NCI-H748 treated with DMSO at 0.1 percent for 48 hours (cell line): ENCODE measurements around the gene TTLL3.
"Not testable (repeated sequence)": the region's sequence is repeated elsewhere in the genome, so short reads cannot be mapped to it uniquely, and the experiment has no call there.

ENCODE experiments used
- DNase-seq: peaks from one replicate; lab custom pipeline; 2025; lab: John Stamatoyannopoulos, UW

The TTLL3 gene, protein sequence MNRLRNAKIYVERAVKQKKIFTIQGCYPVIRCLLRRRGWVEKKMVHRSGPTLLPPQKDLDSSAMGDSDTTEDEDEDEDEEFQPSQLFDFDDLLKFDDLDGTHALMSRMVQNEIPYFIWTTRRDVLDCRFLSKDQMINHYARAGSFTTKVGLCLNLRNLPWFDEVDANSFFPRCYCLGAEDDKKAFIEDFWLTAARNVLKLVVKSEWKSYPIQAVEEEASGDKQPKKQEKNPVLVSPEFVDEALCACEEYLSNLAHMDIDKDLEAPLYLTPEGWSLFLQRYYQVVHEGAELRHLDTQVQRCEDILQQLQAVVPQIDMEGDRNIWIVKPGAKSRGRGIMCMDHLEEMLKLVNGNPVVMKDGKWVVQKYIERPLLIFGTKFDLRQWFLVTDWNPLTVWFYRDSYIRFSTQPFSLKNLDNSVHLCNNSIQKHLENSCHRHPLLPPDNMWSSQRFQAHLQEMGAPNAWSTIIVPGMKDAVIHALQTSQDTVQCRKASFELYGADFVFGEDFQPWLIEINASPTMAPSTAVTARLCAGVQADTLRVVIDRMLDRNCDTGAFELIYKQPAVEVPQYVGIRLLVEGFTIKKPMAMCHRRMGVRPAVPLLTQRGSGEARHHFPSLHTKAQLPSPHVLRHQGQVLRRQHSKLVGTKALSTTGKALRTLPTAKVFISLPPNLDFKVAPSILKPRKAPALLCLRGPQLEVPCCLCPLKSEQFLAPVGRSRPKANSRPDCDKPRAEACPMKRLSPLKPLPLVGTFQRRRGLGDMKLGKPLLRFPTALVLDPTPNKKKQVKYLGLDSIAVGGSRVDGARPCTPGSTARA

DNA sequence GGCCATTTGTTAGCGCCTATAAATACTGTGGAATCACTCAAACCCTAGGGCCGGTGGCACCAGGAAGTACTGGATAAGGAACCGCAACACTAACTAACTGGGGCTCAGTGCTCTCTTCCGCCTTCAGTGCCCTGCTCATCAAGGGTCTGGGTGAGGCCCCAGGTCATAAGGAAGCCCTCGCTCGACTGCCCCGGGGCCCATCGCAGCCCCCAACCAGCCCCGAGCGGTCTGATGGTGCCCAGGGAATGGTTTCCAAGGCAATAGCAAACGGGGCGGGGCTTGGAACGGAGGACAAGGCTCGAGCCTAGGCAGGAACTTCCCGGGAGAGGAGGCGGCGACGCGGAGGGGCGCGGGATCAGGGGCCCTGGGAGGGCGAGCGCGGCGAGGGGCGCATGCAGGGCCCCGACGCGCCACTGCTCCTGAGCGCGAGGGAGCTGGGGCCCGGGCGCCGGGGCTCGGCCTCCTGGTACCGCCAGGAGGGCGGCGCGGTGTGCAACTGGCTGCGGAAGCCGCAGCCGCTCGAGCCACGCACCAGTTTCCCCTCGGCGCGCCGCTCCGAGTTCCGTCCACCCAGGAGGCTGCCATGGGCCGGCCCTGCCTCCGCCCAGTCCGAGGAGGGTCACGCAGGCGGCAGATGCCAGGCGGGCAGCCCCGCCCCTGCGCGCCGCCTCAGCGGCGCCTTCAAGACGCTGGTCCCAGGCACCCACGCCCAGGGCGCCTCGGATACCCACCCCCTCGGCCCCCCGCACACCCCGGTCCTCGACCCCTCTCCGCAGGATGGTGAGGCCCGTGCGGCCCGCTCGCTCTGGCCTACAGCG, at the start of gene TTLL3:
Gene TTLL3, plus strand, starts transcription at position 648 of the 818 bp plus-strand sequence. CDS start 400 bp downstream, outside the sequence.
- peak; percentile 7 for DNase-seq

DNA sequence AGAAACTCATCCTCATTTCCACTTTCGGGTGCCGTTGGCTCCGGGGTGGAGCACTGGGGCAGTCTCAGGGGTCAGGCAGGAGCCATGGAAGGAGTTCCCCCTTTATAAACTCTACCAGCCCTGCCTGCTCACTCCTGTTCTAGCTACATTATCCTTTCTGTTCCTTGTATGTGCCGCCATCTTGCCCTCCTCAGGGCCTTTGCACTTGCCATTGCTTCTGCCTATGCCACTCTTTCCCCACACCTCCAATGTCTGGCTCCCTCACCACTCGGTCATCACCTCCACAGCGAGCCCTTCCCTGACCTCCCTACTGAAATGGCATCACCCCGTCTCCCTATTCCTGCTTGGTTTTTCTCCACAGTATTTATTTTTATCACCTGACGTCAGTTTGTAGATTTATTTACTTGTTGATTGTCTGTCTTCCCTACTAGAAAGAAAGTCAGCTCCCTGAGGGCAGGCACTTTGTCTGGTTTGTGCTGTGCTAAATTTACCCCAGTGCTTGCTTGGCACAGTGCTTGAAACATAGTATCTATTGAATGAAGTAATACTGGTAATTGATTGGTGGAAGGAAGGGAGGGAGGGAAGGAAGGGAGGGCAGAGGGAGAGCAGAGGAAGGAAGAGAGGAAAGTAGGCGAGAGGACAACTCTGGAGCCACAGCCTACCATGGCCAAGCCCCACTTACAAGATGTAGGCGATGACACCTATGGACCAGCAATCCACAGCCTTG, 49.1 kb upstream of the TTLL3 start:
- DNase-seq, result no peak

DNA sequence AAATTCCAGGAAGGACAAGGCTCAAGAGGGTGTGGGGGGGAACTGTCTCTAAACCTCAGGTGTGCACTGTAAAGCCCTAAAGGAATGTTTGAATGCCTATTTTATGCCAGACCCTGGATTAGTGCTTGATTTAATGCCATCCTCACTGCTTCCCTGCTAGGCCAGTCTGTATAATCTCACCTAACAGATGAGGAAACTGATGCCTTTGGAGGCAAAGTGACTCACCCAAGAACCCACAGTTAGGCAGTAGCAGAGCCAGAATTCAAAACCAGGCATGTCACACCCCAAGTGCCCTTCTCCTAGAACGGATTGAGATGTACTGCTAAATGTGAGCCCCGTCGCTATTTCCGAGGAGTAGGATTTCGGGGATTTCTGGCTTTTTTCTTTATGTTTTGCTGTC, 48.1 kb upstream of the TTLL3 start:
- no peak for DNase-seq

DNA sequence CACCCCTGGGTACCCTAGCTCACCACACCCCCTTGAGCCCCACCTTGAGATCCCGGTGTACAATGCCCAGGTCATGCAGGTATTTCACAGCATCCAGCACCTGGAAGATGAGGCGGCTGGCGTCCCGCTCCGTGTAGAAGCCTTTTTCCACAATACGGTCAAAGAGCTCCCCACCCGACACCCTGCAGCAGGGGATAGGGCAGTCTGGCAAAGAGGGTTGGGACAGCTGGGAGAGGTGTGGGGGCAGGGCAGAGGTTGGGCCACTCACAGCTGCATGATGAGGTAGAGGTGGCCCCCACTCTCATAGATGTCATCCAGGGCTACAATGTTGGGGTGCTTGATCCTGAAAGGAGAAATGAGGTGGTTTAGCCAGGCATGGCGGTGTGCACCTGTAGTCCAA, 47.2 kb upstream of the TTLL3 start:
- DNase-seq, result no peak

DNA sequence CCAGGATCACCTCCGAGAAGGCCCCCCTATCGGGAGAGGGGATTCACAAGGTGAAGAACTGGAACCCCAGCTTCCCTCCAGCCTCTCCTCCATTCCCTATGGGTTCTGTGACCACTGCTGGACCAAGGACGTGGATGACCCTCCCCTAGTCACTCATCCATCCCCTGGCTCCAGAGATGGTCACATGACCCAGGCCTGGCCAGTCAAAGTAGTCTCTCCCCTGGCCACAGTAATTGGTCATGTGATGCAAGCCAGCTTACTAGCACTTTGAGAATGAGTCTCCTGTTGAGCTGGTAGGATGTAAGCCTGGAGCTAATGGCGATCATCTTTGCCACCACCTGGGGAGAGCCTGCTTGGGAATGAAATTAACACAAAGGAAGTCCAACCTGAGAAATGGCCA, 44.2 kb upstream of the TTLL3 start:
- DNase-seq, result no peak

DNA sequence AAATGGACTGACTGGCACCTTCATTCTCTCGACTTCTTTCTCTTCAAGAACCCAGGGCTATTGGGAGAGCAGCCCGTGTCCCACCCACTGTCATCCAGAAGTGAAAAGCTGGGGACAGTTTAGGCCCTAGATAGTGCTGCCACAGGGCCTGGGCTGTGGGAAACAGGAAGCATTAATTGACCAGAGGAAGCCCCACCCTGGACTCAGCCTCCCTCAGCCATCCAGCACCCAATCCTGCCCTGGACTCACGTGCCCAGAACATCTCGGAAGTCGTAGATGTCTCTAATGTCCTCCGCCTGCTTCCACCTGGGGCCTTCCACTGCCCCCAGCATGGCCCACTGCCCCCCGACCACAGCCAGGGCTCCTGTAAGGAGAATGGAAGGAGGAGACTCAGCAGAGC, 42.6 kb upstream of the TTLL3 start:
- no peak for DNase-seq

DNA sequence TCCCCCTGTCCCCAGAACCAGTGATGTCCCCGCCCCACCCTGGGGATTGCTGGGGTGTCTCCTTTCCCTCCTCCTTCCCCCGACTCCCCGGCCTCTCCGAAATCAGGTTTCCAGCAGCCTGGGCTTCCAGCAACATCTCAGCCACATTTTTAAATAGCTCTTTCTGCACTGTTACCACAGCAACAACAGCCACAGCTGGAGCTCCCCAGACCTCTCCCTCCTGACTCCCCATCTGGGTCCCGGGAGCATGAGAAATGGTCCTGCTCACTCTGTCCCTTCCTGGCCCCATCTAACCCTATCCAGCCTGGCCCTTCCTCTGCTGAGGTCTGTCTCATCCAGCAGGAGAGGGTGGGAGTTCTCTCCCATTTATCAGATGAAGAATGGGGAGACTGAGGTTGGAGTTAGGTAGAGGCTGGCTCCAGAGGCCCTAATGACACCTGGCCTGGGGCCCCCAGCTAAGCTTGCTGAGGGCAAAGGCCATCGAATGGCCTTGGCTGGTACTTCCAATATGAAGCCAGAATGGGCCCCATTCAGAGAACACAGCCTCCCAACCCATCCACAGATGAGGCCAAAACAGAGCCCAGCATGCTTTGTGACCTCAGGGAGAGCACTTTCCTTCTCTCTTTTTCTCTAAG, 41.8 kb upstream of the TTLL3 start:
- no peak for DNase-seq

DNA sequence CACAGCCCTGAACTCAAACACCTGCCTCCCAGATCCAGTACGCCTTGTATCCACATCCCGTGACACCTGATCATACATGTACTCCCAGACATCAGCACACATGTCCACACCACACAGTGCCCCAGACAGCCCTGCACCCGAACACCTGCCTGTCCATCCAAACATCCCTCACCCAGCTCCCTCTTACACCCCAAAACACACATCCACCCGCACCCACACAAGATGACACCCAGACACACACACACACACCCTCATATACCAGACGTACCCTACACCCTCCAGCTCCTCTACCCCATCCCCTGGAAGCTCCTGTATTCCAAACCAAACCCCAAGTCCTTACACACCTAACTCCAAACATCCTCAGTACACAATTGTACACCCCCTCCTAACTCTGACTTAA, 41.0 kb upstream of the TTLL3 start:
- no peak for DNase-seq

DNA sequence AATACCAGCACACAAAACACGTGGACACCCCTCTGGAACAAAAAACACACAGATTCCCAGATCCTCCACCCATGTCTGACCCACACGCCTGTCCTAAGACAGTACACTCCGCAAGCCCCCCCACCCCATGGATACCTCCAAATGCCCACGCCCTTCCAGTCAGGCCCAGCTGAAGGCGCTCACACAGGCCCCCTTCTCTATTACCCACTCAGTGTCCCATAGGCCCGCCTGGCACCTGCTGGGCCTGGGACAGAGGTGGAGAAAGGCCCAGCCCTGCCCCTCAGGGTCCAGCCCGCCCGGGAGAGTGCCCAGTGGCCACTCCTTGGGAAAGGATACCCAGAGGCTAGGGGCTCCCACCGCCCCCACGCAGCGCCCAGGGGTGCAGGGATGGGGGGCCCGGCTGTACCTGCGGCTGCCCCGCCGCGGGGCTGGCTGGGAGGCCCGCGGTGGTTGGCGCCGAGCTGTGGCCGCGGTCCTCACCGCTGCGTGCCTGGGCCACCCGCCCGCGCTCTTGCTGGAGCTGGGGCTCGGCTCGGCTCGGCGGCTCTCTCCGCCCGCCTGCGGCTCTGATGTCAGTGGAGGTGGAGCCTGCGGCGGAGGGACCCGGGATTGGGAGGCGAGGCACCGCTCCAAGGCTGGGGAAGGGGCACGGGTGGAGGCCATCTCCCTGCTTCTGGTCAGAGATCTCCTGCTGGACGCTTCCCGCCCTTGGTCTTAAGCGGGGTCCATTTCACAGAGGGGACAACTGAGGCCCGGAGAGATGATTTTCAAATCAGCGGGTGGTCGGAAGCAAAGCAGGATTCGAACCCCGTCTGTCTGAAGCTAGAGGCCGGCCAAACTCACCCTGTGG, 40.4 kb upstream of the TTLL3 start, which contains the start of gene CAMK1:
Gene CAMK1, minus strand, starts transcription at position 522 of the 850 bp plus-strand sequence. CDS start 2,198 bp downstream, outside the sequence.
- DNase-seq, result no peak

DNA sequence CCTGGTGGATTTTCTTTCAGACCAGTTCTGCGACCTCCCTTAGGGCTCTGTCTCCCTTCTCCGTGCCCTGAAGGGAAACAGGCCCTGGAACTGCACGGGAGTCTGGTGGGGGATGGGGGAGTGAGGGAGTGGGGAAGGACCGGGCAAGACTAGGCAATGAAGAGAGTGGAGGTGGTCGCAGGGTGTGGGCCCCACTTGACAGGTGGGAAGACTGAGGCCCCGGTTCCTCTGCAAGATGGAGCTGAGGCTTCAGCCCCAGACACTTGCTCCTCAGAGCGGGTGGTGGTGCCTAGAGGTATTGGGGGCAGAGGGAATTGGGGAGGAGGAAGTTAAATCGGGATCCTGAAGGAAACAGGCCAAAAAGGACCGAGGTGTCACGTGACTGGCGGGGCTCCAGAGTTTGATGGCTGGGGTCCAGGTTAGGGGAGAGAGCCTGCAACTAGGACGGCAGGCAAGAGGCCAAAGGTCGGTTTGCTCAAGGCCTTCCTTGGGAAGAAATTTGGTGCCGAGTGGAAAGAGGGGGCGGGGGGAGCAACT, 39.7 kb upstream of the TTLL3 start:
- no peak for DNase-seq

DNA sequence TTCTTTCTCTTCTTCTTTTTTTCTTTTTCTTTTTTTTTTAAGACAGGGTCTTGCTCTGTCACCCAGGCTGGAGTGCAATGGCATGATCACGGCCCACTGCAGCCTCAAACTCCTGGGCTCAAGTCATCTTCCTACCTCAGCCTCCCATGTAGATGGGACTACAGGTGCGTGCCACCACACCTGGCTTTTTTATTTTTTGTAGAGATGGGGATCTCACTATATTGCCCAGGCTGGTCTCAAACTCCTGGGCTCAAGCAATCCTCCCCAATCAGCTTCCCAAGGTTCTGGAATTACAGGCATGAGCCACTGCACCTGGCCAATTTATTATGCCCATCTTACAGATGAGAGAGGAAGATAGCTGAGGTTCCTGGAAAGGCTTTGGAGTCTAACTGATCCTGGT, 39.1 kb upstream of the TTLL3 start:
- not testable (repeated sequence) for DNase-seq

DNA sequence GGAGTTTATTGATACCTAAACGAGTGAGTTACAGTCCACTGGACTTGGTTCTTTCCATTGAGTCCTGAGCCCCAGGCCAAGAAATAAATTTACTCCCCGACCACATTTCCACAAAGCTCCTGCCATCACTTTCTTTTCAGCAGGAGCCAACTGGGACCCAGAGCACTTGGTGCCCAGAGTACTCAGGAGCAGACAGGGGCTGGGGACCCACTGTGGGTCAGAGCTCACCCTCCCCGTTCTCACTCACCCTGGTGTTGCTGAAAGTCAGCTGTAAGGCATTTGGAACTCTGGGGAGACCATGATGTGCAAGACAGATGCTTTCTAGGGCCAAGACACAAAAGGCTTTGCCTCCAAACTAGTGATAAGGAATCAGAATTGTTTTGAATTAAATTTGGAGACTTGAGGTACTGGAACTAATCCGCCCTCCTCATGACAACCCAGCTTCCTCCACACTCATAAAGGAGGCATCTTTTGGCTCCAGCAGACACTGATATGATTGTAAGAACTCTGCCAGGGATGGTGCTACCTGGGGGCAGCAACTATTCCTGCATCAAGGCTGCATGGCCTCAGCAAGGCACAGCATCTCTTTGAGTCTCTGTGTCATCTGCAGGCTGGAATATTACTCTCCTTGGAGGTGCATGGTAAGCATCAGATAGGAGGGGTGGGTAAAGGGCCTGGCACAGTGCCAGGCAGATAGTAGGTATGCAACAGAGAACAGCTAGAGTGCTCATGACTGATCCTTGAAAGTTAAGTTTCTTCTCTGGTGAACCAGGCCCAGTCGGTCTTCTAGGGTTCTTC, 33.0 kb upstream of the TTLL3 start:
- no peak for DNase-seq

DNA sequence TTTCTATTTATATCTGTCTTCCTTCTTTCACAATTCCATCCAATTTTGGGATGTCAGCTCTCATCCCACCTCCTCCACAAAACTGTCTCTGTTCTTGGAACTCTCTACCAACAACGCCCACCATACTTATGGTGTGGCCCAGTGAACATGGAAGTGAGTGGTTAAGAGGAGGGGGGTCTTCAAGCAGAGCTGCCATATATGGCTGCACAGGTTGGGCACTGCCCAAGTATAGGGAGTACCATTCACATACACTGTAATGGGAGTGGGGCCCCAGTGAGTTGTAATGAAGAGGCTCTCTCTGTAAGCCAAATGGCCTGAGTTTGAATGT, 32.4 kb upstream of the TTLL3 start:
- no peak for DNase-seq

DNA sequence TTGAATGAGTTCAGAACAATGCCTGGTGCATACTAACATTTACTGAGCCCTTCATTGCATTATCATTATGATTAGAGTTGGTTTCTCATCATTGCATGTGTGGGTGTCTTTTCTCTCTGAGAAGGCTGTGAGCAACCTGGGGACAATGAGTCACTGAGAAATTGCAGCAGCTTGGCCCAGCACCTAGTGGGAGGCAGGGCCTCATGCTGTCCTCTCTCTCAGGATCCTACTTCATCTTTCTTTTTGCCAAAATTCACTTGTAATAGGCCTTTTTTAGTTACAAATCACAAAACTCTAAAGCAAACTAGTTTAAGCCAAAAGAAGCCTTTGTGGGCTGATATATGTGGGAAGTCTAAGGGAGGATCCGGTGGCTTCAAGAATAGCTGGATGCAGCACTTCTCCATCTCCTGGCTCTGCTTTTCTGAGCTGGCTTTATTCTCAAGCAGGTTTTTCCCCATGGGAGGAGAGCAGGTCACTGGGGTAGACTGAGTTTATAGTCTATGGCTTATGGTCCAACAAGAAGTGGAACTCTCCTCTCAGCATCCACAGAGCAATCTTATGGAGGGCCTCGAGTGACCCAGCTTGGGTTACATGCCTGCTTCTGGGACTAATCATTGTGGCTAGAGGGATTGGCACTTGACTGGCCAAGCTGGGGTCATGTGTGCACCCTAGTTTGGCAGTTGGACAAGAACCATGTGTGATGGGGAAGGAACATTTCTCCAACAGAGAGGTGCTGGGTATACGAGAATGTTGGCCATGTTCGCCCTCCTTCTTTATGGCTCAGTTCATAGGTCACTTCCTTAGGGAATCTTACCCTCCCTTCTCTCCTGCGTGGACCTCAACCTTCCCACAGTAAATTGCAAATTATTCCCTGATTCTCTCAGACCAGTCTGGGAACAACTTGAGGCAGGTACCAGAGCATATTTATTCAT, 31.7 kb upstream of the TTLL3 start:
- DNase-seq, result no peak

DNA sequence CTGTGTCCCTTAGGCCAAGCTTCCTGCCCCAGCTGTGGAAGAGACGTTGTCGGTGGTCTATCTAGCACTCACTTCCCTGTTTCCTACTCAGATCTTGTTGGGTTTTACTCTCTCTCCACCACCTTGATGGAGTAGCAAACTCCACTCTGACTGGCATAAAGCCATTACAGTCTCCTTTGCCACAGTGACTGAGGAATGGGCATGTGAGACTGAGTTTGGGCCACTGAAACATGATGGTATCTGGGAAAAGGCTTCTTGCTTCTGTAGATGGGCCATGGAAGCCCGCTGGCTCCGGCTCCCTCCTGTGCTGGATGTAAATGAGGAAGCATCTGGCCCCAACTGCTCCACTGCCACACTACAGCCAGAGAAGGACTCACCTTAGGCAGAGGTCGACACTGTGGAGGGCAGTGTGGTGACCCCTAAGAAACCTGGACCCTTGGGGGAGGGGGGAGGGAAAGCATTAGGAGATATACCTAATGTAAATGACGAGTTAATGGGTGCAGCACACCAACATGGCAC, 30.9 kb upstream of the TTLL3 start:
- no peak for DNase-seq

DNA sequence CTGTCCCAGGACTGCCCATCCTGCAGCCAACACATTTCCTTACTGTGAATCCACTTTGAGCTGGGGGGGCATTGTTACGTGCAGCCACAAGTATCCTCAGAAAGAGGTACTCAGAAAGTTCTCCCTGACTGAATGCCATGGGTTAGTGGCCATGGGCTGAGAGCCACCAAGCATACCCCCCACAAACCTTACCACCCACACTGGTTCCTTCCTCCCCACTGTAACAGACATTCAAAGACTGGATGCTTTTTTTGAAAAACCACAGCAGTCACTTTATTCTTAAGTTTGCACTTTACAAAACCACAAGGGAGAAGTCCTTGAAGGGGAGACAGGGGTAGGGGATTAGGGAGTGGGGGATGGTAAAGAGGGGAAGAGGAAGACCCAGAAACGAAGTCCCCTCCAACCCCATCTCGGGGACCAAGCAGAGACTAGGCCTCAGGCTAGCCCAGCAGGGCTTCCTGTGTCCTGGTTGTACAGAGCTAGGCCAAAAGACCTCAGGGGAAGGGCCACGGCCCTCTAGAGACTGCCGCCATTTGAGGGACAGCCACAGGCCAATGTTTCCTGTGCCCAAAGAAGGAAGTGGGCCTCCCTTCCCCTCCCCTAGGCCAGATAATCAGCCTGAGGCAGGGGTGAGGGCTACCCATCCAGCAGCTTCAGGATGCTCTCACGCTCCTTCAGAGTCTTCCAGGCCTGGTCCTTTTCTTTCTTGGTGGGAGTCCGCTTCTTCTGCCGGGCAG, 30.2 kb upstream of the TTLL3 start:
- DNase-seq, result no peak

DNA sequence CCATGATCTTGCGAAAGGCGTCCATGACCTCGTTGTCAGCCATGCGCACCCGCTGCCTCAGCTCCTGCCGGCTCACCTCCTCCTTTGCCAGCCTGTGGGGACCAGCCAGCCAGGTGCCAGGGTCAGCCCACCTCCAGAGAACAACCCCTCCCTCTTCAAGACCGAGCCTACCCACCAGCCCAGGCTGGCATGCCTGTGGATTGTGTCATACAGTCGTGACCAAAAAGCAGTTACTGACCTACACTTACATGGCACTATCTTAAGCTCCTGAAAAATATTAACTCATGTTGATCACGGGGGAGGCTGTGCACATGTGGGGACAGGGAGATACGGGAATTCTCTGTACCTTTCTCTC, 29.6 kb upstream of the TTLL3 start:
- DNase-seq, result no peak
